ENCODE results near the gene SUPT4H1.
"Not testable (repeated sequence)": the region's sequence is repeated elsewhere in the genome, so short reads cannot be mapped to it uniquely, and the experiment has no call there.

SUPT4H1 gene

DNA sequence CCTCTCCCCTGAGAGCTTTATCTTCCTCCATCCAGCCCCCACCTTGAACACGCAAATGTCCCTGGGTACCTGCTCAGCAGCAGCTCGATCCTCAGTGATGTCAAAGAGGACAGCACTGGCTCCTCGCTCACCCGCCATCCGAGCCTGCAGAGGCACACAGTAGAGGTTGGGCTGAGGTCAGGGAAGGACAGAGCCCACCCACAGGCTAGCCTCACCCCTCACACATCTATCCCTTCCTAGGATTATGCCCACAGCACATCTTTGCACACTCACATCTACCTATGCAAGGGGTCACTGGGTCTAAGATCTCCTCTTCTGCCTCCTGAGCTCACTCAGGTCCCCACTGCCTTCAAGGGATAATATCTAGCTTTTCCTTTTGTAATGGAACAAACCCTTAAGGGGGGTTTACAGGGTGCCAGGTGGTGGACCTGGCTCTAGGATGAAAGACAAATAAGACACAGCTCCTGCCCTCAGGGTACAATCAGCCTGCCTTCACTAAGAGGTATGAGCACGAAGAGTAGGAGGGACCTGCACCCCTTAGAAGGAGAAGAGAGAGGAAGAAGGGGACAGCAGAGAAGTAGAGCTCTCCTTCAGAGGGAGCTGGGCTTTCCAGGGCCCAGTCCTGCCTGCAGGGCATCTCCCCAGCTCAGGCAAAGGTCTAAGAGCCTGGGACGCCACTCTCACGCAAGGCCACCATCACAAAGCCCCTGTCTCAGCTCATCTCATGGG, 11.6 kb upstream of the SUPT4H1 start:
- DNase-seq (ENCODE audit: low read depth): no peak

DNA sequence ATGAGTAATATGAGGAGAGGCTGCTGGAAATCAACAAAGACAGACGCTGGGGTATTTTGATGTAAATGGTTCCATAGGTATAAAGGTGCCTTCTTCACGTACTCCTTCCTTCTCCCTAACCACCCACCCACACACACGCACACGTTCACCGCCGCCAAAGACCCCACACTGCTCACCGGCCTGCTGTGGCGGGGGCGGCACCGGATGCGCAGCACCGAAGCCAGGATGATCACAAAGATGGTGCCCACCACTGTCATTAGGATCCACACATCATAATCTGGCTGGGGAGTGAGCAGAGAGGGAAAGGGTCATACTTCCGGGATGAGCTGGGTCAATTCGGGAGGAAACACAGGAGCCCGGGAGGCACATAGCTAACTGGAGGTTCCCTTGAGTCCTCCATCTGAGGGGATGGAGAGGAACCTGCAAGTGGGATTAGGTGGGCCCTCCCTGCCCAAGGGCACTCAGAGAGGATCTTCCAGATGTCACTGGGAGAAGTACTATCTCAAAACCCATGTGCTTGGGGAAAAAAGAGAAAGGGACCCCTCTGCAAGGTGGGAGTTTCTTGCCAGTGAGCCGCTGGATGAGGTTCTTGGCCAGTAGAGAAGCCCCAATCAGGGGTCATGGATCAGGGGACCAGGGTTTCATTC, 10.5 kb upstream of the SUPT4H1 start:
- DNase-seq (ENCODE audit: low read depth): no peak

DNA sequence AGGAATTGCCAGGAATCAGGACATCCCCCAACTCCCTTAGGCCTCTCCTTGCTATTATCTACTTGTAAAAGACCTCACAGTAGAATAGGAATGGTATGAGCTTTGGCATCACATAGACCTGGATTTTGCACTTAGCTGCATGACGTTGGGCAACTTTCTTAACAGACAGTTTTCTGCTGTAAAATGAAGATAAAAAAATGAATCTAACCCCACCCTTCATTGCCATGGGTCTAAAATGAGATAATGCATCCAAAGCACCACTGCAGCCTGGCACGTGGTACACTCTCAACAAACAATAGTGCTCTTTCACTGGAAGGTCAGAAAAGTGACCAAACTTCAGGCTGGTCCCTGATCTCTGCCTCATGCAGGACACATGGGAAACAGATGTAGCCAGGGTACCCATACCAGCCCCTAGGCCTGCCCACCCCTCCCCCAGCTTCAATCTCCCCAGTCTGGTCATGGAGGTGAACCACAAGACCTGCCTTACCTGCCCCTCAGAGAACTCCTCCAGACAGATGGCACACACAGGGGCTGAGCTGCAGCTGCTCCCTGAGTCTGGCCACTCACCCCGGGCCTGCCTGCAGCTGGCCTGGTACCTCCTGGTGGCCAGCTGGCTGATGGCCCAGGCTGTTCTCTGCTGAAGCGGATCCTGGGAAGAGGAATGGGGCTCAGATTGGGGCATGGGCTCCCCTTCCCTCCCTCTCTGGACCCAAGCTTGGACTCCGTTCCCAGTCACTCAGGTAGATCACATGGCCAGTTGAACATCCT, 8.5 kb upstream of the SUPT4H1 start:
- DNase-seq (ENCODE audit: low read depth): no peak

DNA sequence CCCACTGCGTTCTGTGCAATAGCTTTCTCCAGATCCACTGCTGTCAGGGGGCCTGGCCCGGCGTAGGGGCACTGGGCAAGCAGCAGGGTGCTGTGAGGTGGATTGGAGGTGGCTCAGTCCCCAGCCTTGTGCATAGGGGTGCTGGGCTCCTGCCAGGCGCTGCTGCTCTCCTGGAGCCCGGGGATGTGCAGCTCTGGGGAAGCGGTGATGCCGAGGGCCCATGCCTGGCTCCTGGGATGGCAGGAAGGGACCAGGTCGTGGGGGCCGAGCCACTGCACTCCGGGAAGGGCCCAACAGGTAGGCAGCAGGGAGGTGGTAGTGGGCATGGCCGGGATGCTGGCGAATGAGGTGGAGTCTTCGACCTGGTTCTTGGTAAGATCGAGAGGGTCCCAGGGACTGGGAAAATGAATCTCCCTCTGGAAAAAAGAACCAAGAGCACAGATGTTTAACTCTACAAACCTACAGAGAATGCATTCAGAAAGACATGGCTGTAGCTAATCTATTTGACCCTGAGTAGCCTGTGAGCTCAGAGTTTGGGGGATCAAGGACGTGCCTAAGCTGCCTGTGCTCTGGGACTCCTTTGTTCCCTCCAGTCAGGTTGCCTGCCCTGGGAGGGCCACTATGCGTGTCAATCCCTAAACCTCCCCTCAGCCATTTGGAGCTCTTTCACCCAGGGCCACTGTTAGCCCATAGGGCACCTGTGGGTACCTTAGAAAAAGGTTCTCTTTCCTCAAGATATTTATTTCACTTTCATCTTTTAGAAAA, 6.6 kb upstream of the SUPT4H1 start:
- DNase-seq (ENCODE audit: low read depth): no peak

DNA sequence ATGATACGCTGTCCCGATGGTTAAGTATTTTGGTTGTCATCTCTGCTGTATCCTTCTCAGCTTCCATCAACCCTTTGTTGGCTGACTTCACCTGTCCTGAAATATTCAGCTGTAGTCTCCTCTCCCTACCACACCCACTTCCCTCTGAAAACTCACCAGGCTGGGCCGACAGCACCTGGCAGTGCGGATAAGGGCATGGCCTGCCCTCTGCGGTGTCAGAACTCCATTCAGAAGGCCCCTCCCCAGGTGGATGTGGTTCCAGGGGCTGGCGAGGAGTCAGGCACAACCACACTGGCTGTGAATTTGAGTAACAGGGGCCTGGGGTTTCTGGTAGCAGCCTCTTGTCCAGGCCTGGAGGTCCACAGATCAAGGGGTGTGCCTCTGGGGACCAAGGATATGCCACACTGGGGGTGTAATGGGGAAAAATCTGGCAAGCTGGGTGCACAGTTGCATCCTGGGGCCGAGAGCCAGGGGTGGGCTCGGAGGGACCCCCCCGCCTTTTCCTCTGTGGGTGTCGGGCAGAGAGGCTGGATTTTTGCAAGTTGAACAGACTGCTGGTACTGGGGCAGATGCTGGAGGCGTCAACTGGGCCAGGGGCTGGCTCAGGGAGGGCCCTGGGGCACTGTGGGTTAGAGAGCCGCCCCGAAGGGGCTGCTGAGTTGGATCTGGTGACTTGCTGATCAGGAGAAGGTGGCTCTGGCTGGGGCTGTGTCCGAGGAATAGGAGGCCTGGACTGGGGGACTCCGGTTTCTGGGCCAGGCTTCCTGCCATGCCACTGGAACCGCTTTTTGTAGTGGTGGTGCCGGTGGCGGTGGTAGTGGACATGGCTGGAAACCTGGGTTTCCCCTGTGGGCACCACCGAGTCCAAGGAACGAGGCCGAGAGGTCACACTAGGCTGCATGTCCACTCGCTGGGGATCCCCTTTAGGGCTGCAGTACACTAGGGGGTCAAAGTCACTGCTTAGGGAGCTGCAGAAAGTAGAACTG, 5.6 kb upstream of the SUPT4H1 start:
- no peak for DNase-seq (ENCODE audit: low read depth)

- no peak for DNase-seq (ENCODE audit: low read depth)
These were observed 4.2 kb upstream of the SUPT4H1 start for GRCh38 chr17:58356231-58356630.

- no peak for DNase-seq (ENCODE audit: low read depth)
These were observed 2.7 kb upstream of the SUPT4H1 start for GRCh38 chr17:58354541-58355216.

GRCh38 chr17:58353389-58353825, 1.4 kb upstream of the SUPT4H1 start:
- DNase-seq (ENCODE audit: low read depth): no peak

DNA sequence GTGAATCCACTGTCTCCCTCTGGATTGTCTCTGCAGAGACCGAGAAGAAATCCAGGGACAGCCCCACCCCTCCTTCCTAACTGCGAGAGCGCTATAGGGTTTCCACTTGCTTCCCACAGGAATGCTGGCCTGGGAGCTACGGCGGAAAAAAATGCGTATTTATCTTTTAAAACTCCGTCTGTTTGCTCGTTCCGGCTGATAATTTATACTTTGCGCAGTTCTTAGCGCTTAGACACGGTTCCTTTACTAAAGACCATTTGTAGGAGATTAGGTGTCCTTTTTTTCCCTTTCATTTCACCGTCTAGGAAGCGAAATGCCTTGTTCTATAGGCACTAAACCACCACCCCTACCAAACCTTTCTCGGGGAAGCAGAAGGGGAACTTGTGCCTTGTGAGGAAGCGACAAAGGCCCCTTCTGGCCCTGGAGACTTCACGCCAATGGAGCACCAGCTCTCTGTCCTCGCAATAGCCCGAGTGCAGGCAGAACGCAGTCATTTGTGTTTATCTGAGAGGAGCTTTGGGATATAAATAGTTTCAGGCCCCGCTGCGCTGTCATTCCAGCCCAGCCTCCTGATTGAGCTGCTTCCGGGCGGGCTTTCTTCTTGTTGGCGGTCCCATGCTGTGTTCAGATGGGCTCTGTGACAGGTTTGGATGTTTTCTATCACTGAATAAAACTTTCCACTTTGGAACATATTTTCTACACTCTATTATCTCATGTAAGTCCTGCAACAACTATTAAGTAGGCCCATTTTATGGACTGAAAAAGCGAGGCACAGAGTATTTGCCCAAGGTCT, 791 bp upstream of the SUPT4H1 start:
- DNase-seq (ENCODE audit: low read depth): peak; percentile 34

GRCh38 chr17:58351182-58351581, 819 bp downstream of the SUPT4H1 start:
- DNase-seq (ENCODE audit: low read depth): no peak

DNA sequence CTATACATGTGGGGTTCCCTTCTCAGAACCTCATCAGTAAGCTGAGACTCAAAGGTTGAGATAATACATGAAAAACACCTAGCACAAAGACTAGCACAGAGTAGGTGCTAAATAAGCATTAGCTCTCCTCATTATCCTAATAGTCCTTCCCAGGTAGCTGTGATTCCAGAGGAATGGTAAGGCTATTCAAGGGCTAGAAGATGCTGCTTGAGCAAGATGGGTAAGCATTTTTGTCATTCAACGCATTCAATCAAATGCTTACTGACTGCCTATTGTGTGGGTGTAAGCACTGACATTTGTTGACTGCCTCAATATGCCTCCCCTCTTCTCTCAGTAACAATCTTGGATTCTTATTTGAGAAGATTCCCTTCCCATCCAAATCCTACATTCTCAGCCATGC, 4.0 kb downstream of the SUPT4H1 start:
- DNase-seq (ENCODE audit: low read depth): no peak

DNA sequence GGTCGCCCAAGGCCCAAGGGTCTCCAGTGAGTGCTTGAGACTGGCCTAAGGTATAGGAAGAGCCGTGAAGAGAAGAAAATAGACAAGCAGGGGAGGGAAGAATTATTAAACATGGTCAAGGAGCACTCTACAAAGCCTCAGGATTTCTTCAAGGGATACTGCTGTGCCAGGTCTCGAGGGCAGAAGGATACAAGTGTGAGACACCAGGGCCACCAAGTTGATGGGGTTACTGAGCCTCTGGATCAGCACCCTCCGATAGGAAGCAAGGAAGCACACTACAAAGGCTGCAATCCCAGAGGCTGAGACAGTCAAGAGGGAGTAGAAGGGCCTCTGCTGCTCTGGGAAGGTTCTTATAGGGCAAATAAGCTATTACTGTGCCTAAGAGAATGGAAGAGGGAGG, 6.5 kb downstream of the SUPT4H1 start:
- no peak for DNase-seq (ENCODE audit: low read depth)

DNA sequence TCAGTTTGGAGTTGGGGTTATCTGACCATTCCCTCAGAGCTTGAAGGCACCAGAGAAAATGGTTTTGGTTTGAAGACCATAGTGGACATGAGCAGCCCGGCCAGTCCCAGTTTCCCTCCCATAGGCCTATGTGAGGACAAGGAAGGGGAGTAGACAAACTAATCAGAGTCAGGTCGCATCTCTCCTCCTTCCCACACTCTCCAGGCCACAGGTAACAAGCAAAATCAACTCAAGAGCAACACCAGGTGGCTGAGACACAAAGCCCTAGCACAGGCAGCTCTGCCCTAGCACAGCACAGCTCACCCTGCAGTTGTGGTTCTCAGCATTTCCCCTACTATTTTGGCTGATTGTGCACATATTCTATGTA, 7.2 kb downstream of the SUPT4H1 start:
- DNase-seq (ENCODE audit: low read depth): no peak

DNA sequence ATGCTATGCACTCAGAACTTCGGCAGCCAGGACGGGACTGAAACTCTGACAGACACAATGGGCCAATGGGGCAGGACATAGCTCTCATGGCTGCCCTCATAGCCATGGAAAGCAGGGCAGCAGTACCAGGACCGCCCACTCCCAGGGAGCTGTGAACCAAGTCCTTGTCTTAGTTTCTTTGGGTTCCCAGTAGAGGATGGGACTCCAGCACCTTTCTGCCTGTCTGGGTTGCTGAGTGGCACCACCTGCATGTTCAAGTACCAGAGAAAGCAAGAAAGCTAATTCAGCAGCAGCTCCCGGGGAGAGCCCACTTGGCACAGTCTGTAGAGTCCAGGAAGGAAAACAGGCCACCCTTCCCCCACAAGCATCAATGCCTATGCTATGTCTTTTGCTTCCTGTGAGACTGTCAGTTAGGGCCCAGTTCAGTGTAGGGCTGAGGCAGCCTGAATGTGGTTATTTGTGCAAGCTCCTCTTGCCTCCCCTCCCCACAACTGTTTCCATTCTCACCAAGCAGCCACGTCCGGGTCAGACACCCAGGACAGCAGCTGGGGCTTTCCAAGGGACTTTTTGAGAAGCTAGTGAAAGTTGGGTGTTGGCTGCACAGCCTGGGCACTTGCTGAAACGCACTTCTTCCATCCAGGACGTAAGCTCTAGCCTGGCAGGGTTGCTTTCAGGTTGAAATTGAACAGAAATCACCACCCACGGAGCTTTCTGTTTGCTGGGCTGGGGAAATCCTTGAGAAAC, 7.8 kb downstream of the SUPT4H1 start:
- no peak for DNase-seq (ENCODE audit: low read depth)

DNA sequence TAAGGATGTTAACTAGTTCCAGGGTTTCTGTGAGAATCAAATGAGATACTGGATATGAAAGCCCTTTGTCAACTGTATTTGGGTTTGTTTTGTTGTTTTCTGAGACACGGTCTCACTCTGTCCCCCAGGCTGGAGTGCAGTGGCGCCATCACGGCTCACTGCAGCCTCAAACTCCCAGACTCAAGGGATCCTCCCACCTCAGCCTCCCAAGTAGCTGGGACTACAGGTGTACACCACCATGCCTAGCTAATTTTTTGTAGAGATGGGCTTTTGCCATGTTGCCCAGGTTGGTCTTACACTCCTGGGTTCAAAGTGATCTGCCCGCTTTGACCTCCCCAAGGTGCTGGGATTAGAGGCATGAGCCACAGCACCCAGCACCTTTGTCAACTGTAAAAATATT, 8.9 kb downstream of the SUPT4H1 start:
- no peak for DNase-seq (ENCODE audit: low read depth)

- DNase-seq (ENCODE audit: low read depth): no peak
These were observed 10.0 kb downstream of the SUPT4H1 start for GRCh38 chr17:58341861-58342475.

DNA sequence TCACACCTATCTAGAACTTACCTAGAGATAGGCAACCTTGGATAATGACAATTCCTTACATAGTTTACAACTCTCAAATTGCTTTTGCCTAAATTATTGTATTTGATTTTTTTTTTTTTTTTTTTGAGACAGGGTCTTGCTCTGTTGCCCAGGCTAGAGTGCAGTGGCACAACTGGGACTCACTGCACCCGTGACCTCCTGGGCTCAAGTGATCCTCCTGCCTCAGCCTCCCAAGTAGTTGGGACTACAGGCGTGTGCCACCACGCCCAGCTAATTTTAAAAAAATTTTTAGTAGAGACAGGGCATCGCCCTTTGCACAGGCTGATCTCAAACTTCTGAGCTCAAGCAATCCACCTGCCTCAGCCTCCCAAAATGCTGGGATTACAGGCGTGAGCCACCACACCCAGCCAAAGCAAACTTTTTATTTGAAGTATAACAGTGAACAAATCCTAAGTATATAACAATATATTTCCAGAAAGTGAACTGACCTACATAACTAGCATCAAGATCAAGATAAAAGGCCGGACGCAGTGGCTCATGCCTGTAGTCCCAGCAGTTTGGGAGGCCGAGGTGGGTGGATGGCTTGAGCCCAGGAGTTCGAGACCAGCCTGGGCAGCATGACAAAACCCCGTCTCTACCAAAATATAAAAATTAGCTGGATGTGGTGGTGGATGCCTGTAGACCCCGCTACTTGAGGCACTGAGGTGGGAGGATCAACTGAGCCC, 10.7 kb downstream of the SUPT4H1 start:
- not testable (repeated sequence) for DNase-seq (ENCODE audit: low read depth)

DNA sequence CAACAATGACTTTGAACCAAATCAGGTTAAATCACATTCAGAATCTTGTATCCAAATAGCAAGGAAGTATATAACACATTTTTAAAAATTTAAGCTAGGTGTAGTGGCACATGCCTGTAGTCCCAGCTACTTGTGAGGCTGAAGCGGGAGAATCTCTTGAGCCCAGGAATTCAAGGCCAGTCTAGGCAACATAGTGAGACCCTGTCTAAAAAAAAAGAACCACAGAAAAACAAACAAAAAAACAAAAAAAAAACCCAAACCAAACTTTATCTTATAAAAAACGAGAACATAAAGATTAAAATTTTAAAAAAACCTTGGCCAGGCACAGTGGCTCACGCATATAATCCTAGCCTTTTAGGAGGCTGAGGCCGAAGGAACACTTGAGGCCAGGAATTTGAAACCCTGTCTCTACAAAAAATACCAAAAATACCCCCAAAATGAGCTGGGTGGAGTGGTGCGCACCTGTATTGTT, 11.6 kb downstream of the SUPT4H1 start:
- DNase-seq (ENCODE audit: low read depth): no peak
